ENCODE data around the gene PKDCC.

DNA sequence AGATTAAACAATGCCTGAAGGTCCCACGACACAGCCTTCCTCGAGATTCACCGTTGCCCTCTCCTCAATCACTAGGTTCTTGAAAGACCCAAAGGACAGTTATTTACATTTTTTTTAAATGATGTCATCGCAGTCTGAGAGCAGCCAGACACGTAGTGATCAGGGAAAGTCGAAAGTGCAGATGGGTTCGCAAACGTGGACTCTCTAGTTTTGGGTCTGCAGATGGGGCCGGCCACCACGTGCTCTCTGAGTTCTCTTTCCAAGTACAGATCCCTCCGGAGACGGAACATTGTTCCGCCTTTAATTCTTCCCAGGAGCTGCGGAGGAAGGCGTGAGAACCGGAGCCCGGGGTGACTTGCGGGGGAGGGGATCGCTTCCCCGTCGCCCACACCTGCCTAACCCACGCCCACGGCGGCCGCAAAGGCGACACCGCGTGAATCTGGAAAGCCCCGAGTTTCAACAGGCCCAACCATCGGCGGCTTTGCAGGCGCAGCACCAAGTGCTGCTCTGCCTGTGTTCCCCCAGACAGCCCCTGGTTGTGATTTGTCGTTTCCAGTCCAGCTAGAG, 54.3 kb downstream of the PKDCC start:
- TF ChIP-seq CTCF (optimal IDR thresholded peaks at IDR 0.05 in 1 of 3, IDR thresholded peaks at IDR 0.05 in 1 of 3, conservative IDR thresholded peaks at IDR 0.05 in 1 of 3; ENCODE audit: extremely low read depth in 1 of 3, insufficient read depth in 2 of 3, low read length in 3 of 3): no peak
- no peak for TF ChIP-seq EZH2 (IDR thresholded peaks at IDR 0.05; ENCODE audit: low read length)

Data from keratinocyte (primary cell).